NCI-H2107 (cell line): ENCODE results near the gene POLR1C.
A peak's percentile ranks its signal among the peaks of the same experiment; 100 is the strongest.
"Not testable (repeated sequence)": the region's sequence is repeated elsewhere in the genome, so short reads cannot be mapped to it uniquely, and the experiment has no call there.

Experiments
- DNase-seq: peaks from one replicate; lab custom pipeline; 2025; lab: John Stamatoyannopoulos, UW

Gene POLR1C, protein sequence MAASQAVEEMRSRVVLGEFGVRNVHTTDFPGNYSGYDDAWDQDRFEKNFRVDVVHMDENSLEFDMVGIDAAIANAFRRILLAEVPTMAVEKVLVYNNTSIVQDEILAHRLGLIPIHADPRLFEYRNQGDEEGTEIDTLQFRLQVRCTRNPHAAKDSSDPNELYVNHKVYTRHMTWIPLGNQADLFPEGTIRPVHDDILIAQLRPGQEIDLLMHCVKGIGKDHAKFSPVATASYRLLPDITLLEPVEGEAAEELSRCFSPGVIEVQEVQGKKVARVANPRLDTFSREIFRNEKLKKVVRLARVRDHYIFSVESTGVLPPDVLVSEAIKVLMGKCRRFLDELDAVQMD

DNA sequence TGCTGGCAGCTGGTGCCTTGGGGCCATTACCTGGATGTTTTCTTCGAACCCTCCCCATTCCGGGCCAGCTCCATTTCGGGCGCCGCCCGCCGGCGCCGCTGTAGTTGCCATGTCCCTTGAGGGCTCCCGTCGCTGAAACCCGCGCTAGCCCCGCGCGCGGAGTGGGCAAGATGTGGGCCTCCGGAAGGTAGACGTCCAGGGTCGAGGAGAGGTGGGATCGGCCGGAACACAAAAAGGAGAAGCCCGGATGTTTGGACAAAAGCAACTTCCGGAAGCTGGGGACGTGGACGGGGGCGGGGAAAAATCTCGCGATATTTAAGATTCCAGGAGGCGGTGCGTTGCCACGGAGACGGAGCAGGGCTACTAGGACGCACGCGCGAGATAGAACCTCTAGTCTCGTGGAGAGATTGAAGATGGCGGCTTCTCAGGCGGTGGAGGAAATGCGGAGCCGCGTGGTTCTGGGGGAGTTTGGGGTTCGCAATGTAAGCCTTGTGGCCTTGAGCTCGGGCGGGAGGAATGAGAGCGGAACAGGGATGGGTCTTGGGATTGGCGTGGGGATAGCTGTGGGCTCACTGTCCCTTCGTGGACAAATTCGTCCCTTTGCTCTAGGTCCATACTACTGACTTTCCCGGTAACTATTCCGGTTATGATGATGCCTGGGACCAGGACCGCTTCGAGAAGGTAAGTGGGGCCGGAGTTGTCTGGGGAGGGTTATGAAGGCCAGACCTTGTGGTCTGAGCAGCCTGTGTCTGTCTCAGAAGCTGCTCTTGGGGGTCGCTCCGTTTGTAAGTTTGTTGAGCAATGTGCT, at the start of gene POLR1C, which contains the start of gene YIPF3:
POLR1C (plus strand) TSS at position 393 of the 808 bp plus-strand sequence; CDS start at position 414, 21 bp downstream.
YIPF3 (minus strand) TSS at position 230 of the 808 bp plus-strand sequence; CDS start at position 111, 119 bp downstream.
- DNase-seq = peak; percentile 88

DNA sequence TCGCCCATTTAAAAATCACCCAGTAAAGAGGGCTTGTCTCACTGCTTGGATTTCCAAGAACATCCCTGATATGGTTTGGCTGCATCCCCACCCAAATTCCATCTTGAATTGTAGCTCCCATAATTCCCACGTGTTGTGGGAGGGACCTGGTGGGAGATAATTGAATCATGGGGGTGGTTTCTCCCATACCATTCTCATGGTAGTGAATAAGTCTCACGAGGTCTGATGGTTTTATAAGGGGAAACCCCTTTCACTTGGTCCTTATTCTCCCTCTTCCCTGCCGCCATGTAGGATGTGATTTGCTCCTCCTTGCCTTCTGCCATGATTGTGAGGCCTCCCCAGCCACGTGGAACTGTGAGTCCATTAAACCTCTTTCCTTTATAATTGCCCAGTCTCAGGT, 49.6 kb upstream of the POLR1C start:
- DNase-seq = not testable (repeated sequence)

DNA sequence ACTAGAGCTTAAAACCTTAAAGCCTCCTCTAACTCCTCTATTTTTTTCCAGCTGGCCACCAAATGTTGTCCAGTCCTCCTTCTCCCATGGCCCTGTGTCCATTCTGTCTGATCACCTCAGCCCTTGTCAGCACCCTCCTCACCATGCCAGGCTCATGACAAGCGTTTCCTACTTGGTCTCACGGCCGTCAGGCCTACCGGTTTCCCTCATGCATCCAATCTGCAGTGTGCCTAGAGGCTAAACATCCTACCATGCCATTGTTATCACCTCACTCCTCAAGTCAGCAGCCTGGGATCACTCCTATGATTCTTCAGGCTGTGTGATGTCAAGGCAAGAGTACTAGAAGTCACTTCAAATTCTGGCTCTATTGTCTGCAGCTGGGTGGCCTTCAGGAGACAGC, 49.1 kb upstream of the POLR1C start:
- DNase-seq = no peak

DNA sequence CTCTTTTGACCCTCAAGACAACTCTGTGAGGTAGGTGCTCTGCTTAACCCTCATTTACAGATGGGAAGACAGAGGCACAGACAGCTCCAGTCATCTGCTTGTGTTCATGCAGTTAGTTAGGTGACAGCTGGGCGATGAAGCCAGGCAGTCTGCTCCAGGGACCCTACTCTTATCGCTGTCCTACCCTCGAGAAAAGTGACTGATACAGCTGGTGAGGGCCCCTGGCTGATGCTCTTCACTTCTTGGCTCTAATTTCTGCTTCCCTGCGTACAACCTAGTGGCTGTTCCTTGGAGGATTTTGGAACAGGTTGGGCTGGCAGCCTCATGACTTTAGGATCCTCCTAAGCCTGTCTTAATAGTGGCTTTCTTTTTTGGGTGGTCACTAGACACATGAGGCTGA, 48.6 kb upstream of the POLR1C start:
- no peak for DNase-seq

DNA sequence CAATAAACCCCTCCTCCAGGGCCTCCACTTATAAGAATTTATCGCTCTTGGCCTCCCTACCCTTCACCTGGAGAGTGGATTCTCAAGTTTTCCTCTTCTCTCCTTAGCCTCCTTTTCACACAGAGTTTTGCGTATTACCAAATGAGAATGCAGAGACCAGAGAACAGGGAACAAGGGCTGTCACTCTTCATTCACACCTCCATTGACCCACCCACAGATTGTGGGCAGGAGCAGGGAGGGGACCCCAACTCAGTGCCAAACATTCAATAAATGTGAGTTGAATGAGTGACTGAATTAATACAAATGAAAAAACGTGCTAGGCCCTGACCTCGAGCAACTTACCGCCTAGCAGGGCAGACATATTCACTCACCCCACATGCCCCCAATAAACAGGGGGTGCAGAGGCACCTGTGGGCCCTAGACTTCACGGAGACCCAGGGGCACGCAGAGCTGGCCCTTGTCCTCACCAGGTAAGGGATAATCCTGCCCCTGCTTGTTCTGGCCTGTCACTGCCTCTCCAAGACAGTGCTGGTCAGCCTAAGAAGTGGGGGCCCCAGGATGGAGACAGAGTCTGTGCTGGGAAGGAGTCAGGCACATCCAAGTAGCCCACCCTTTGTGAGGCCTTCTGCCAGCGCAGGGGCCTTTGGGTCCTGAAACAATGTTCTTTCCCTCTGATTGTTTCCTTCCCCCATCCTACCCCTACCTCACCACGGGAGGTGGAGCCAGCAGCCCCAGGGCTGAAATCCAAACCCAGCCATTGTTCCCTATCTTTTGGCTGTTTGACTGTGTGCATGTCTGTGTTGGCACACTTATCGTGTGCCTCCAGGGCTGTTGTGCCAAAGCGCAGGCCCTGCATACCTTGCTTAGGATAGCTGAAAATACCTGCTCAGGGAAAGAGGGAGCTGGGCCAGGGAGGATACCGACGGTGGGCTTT, 47.9 kb upstream of the POLR1C start:
- DNase-seq = no peak

DNA sequence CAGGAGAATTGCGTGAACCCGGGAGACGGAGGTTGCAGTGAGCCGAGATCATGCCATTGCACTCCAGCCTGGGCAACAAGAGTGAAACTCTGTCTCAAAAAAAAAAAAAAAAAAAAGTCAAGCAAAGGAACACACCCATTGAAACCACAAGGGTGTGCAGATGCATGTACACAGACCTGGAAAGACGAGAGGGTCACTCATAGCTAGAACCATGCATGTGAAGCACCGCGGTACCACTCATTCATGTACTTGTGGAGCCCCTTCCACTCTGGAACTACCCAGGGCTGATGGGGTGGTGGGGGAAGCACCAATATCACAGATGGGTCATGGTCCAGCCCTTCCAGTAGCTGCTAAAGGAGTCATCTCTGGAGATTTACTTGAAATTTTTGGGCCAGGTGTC, 46.9 kb upstream of the POLR1C start:
- DNase-seq = no peak

DNA sequence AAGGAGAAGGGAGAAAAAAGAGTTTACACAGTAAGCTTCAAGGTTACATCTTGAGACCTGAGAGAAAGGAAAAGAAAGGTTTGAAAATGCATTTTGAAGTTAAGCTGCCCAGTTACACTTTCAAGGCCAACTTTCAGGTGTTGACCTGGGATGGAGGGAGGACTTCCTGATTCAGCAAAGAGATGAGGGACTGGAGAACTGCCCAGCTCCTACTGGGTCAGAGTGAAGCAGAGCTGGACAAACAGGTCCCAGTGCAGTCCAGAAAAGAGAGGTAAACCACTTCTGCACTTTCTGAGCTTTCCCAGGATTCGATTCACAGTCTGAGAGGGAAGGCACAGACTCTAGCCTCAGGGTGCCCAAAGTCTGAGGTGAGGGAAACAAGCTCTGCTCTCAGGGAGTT, 45.5 kb upstream of the POLR1C start:
- no peak for DNase-seq

DNA sequence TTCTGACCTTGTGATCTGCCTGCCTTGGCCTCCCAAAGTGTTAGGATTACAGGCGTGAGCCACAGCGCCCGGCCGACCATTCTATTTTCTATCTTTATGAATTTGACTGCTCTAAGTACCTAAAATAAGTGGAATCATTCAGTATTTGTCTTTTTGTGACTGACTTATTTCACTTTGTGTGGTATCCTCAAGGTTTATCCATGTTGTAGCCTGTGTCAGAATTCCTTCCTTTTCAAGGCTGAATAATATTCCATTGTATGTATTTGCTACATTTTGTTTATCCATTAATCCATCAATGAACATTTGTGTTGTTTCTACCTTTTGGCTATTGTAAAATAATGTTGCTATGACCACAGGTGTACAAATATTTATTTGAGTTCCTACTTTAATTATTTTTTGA, 44.4 kb upstream of the POLR1C start:
- DNase-seq = no peak

DNA sequence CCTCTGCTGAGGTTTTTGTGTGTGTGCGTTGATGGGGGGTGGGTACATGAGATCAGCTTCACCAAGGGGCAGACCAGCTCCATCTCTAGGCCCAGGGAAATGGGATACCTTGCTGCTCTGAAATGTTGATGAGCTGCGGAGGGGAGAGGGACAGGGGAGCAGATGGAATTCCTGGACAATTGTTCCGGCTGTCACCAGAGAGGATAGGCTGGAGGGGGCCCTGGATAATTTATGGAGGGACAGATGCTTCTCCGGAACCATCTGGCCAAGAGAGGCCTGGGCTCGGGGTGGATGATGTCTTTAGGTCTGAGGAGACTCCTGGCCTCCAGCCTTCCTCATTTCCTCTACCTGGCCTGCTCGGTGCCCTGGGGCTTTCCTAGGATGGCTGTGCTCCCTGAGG, 41.4 kb upstream of the POLR1C start:
- DNase-seq = no peak

DNA sequence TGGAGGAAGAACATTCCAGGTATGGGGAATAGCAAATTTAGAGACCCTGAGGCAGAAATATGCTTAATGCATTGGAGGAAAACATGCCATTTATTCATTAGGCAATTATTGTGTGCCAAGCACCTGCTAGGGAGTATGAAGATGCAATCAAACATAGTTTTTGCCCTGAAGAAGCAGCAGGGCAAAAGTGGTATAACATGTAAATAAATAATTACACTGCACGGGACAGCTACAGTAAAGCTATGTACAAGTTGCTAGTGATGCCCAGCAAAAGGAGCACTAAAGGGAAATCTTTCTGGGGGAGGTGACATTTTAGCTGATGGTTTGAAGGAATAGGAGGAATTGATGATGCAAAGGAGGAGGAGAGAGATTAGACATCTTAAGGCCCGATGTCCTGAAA, 40.1 kb upstream of the POLR1C start:
- no peak for DNase-seq

DNA sequence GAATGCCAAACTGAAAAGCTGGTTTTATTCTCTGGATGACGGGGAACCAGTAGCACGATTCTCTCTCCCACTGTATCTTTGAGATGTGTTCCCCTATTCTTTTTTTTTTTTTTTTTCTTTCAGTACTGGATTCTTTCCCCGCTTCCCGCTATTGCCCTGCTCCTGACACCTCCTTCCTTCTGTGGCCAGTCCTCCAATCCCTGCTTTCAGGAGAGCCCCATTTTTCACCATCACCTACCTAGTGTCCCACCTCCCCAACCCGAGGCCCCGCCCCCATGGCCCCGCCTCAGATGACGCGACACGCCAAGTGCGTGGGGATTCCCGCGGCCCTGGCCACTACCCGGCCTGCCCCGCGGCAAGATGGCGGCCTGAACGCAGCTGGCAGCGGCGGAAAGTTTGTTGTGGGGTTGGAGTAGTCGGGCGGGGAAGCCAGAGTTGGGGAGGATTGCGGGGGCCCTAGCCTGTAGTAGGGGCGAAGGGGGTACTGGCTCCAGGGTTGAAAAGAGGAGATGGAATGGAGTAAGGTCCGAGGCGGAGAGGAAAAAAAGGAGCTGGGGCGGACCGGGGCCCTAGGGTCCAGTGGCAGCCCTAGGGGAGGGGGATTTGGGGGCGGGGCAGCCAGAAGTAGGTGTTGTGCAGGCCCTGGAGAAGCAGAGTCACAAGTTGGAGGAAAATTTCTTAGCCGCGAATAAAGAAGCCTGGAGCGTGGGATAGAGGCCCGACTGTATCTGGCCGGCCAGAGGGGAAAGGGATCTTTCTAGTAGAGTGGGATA, 39.5 kb upstream of the POLR1C start, which contains the start of gene TJAP1:
TJAP1 (plus strand) TSS at position 336 of the 773 bp plus-strand sequence. CDS start 21,432 bp downstream, outside the sequence.
- peak; percentile 68 for DNase-seq

DNA sequence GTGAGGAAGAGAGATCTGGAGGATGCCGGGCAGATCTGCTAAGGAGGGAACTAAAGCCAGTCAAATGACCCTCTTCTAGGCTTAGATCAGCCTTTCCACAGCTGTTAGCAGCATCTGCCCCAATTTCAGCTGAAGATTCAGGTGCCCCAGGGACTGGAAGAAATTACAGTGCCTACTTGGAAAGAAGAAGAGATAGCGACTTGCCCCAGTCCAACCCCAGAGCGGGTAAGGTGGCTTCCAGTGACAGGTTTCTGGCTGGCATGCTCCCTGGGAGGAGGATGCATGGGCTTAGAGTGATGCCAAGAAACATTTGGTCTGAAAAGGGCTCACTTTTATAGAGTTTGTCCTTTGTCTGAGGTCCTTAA, 38.9 kb upstream of the POLR1C start:
- DNase-seq = no peak

DNA sequence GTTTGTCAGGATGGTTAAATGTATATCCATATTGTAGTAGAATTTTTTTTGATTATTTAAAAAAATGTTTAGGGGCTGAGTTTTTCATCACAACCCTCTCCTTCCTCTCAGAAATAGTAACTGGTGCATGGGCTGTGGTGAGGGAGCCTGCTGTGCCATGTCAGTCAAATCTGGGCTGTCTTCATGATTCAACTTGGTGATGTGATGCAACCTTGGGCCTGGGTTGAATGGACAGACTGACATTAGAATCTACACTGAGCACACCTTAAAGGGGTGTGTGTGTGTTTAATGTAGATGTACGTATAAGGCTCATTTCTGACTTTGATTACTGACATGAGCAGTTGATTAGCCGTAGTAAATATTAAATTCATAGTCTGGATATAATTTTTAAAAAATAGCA, 35.8 kb upstream of the POLR1C start:
- no peak for DNase-seq

DNA sequence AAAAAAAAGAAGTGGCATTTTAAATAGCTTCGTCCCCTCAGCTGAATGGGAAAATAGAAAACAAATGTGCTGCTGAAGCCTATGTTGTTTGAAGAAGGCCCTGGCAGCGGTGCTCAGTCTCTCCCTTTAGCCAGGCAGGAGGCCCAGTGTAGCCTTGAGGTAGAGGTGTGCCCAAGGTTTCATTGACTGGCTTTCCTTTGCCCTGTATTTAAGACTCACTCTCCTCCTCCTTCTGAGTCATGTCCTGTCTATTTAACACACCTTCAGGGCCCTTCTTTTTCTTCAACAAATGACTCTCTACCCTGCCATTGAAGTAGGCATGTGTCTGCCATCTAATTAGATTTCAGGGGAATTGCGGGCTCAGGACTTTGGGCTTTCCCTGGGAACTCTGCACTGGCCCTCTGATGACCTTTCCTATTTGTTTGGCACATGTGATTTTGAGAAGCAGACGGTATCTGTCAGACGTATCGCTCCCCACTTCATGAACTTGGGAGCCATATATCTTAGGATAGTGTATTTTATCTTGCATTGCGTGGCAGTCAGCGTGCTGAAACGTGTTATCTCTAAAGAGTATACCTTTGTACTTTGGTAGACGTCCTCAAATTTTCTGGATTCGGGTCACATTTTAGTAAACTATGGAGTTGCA, 35.2 kb upstream of the POLR1C start:
- no peak for DNase-seq

DNA sequence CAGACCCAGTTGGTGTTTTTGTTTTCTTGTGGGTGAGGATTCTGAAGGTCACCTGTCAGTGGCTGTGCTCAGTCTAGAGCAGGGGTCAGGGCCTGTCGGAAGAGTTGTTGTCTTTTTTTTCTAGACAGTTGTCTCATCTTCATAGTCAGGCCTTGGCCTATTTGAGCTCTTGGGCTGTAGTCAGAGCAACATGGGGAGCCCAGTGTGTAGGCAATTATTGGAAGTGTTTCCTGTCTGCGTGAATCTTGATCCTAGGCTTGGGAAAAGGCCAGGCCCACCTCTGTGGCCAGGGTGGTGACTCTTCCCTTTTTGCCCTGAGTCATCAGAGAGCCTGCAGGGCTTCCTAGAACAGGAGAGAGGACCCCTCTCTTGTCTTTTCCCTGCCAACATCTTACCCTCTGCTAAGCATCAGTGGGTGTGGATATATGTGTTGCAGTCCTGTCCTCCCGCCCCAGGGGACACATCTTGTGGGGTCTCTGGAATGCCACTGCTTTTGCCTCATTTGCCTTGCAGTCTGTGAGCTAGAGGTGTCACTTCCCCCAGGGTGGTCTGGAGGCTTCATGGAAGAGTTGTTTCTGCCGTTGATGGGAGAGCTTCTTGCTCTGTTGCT, 28.1 kb upstream of the POLR1C start:
- DNase-seq = no peak

DNA sequence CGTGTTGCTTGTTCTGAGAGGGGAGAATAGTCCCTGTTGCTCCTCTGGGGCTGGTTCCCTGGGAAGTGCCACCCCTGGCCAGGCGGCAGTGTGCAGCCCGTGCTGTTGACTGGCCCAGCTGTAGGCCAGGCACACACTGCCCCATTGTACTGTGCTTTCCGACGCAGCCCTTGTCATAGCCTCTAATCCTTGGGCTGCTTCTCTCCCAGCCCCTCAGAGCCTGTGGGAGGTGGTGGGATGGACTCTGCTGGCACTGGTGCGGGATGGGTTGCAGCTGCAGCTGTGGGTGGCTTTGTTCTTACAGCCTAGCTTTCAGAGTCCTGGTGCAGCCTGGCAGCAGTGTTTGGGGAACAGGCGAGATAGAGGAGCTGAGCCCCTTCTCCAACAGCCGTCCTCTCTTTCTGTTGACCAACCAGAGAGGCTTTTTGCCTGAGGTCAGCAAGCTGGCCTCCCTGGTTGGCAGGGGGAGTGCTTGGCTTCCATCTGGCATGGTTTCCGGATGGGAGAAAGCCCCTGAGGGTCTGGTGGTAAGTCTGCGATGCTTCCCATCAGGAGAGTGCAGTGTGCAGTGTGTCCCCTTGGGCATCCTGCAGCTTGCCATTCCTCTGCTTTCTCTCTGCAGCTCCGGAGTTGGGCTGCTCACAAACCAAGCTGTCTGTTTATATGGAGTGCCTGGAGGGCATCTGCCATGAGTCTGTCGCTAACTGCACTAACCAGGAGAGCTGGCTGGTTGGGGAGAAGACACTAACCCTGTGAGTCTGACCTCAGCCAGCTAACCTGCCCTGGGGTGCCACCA, 27.4 kb upstream of the POLR1C start:
- DNase-seq = no peak

DNA sequence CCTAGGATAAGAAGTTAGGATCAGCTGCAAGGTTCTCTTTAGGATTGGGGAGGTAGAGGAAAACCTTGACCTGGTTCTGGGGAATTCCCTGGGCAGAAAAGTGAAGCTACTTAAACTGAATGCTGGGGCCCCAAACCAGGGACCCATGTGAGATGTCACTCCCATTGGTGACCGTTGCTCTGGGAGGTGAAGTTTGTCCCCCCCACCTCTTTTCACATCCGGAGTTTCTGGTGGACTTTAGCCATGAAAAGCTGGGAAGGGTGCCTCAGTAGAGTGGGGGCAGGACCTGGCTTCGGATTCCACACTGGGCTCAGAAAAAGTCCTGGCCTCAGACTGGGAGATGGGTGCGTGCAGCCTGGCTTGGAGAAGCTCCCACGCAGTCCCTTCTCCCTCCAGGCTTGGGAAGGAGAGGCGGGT, 26.4 kb upstream of the POLR1C start:
- no peak for DNase-seq

DNA sequence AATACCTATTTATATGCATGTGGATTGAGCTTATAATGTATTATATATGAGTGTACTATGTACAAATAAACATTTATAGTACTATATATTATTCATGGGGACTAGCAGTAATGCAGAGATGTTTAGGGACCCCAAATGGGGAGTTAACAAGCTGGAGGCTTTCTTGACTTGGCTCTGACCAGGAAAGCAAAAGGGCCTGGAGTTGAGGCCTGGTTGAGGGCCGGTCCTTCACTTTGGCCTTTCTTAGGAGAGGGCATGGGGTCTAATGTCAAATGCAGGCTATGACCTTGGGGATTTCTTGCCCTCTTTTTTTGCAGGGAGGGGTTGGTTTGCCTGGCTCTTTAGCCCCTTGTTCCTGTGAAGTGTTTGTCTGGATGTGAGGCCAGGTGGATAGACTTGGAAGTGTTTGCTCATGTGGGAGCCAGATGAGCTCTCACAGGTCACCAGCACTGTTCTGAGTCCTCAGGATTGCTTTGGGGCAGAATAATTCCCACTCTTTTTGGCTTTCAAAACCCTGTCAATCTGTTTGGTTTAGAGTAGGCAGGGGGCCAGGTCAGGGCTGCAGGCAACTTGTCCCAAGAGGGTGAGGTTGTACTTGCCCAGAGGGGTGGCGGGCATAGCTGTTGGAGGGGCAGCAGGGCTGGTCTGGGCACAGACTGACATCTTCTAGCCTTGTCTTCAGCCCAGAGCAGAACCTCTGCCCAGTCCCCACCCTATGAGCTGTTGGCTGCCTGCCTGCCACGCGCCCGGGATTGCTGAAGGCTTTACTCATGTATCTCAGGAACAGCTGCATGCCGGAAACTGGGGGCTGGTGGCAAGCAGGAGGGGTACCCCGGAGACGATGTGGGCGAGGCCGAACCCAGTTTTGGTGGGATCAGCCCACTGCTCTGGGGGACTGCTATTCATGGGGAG, 24.9 kb upstream of the POLR1C start:
- DNase-seq = no peak
